GM12878 (cell line): ENCODE measurements around the gene PAPOLA. TPM values are rescaled to one million over a fixed set of nuclear protein-coding genes. Genes with fewer than 3 reads are reported as not detected.

ENCODE experiments used
- BACH1 ChIP-seq: fragments of 450-650 bp; IDR thresholded peaks from 2 replicates; pipeline ENCODE4 v1.6.1; 2017; ENCODE audit warnings: mild to moderate bottlenecking, borderline replicate concordance
- BRCA1 ChIP-seq: IDR thresholded peaks from 2 replicates; pipeline ENCODE4 v1.6.1; 2011; ENCODE audit warnings: low read depth, low read length, improper control_type of control experiment
- CHD4 ChIP-seq: fragments of 200-600 bp; sonication (generic); IDR thresholded peaks from 2 replicates; pipeline ENCODE4 v1.6.1; 2016; ENCODE audit warnings: mild to moderate bottlenecking
- CREM ChIP-seq: IDR thresholded peaks from 2 replicates; pipeline ENCODE4 v1.6.1; 2014; ENCODE audit warnings: antibody characterized with exemption, low read depth
- EGR1 ChIP-seq, 2 experiments: IDR thresholded peaks; 1 replicate in 1 of 2; 2 replicates in 1 of 2; pipeline ENCODE4 v1.6.1; 2011 to 2012; ENCODE audit warnings: low read depth in 2 of 2, low read length in 2 of 2, borderline replicate concordance in 1 of 2, mild to moderate bottlenecking in 1 of 2, moderate library complexity in 1 of 2
- HDAC2 ChIP-seq: fragments of 200-600 bp; sonication (generic); IDR thresholded peaks from 2 replicates; pipeline ENCODE4 v1.6.1; 2017
- IKZF1 ChIP-seq: fragments of 450-650 bp; conservative IDR thresholded peaks from 2 replicates; pipeline ENCODE4 v1.6.1; 2017; ENCODE audit warnings: antibody characterized with exemption, mild to moderate bottlenecking
- MAX ChIP-seq: IDR thresholded peaks from 2 replicates; pipeline ENCODE4 v1.6.1; 2012; ENCODE audit warnings: low read depth, low read length, improper control_type of control experiment
- NR2C1 ChIP-seq: fragments of 450-650 bp; IDR thresholded peaks from 2 replicates; pipeline ENCODE4 v1.6.1; 2017; ENCODE audit warnings: antibody characterized with exemption, mild to moderate bottlenecking, moderate library complexity
- PKNOX1 ChIP-seq: fragments of 450-650 bp; IDR thresholded peaks from 2 replicates; pipeline ENCODE4 v1.6.1; 2016; ENCODE audit warnings: mild to moderate bottlenecking
- POLR2AphosphoS5 ChIP-seq: IDR thresholded peaks from 2 replicates; pipeline ENCODE4 v1.6.1; 2011; ENCODE audit warnings: mild to moderate bottlenecking, low read length, inconsistent platforms
- RUNX3 ChIP-seq: IDR thresholded peaks from 2 replicates; pipeline ENCODE4 v1.6.1; 2012; ENCODE audit warnings: low read length, inconsistent platforms
- SMARCA5 ChIP-seq: fragments of 450-650 bp; IDR thresholded peaks from 2 replicates; pipeline ENCODE4 v1.6.1; 2017; ENCODE audit warnings: mild to moderate bottlenecking
- TBL1XR1 ChIP-seq: IDR thresholded peaks from 2 replicates; pipeline ENCODE4 v1.6.1; 2012; ENCODE audit warnings: low read depth, low read length, improper control_type of control experiment
- ZNF207 ChIP-seq: fragments of 450-650 bp; IDR thresholded peaks from 2 replicates; pipeline ENCODE4 v1.6.1; 2014; ENCODE audit warnings: antibody characterized with exemption, mild to moderate bottlenecking, borderline replicate concordance
- ZNF24 ChIP-seq: fragments of 450-650 bp; IDR thresholded peaks from 2 replicates; pipeline ENCODE4 v1.6.1; 2017; ENCODE audit warnings: antibody characterized with exemption, mild to moderate bottlenecking
- ZZZ3 ChIP-seq: IDR thresholded peaks from 2 replicates; pipeline ENCODE4 v1.6.1; 2011; ENCODE audit warnings: low read depth; ENCODE audit not compliant: control insufficient read depth, insufficient read length
- polyA plus RNA-seq, 11 experiments: library from polyadenylated mRNA; depleted of rRNA in 4 of 11; unstranded in 6 of 11; stranded (reverse) in 5 of 11; fragments of >200 nt; fragmentation: Nextera tagmentation in 4 of 11; fragmentation: Illumina TruSeq in 1 of 11; extraction: Ambion mirVana in 4 of 11; extraction: Trizol in 1 of 11; gene quantifications; 1 replicate in 1 of 11; 2 replicates in 10 of 11; pipeline versions ENCODE4 v1.2.1 to v1.2.3, GENCODE V29; 2011 to 2016; ENCODE audit warnings: inconsistent platforms in 2 of 11, missing spikeins in 2 of 11, low read depth in 1 of 11
- total RNA-seq, 4 experiments: library from RNA; depleted of rRNA in 3 of 4; stranded (reverse); fragments of >200 nt in 3 of 4; fragmentation: Illumina TruSeq in 1 of 4; extraction: Trizol in 1 of 4; gene quantifications; 2 replicates each; pipeline versions ENCODE4 v1.2.1 to v1.2.3, GENCODE V29; 2013 to 2021
- TF ChIP-seq, protein P1 (sequence below): fragments of 150-350 bp; IDR thresholded peaks from 2 replicates; pipeline ENCODE4 v1.6.1; 2014; ENCODE audit warnings: mild to moderate bottlenecking, low read depth, low read length
- TF ChIP-seq, protein P2 (sequence below): fragments of 450-650 bp; IDR thresholded peaks from 2 replicates; pipeline ENCODE4 v1.6.1; 2017; ENCODE audit warnings: borderline replicate concordance
- TF ChIP-seq, protein P3 (sequence below): IDR thresholded peaks from 2 replicates; pipeline ENCODE4 v1.6.1; 2011; ENCODE audit warnings: borderline replicate concordance, low read depth, mild to moderate bottlenecking, moderate library complexity, mixed read lengths, low read length; ENCODE audit not compliant: insufficient read depth; ENCODE audit errors: extremely low read length
- TF ChIP-seq, protein P4 (sequence below): fragments of 450-650 bp; IDR thresholded peaks from 2 replicates; pipeline ENCODE4 v1.6.1; 2017; ENCODE audit warnings: mild to moderate bottlenecking, moderate library complexity

PAPOLA gene
- total and polyA plus RNA-seq, 10 of the 15 experiments (the other 5 are each of a cell fraction or from before 2014, with no cell fraction given), result 46.0 to 185 (median 114) TPM

- TF ChIP-seq, protein P1, sequence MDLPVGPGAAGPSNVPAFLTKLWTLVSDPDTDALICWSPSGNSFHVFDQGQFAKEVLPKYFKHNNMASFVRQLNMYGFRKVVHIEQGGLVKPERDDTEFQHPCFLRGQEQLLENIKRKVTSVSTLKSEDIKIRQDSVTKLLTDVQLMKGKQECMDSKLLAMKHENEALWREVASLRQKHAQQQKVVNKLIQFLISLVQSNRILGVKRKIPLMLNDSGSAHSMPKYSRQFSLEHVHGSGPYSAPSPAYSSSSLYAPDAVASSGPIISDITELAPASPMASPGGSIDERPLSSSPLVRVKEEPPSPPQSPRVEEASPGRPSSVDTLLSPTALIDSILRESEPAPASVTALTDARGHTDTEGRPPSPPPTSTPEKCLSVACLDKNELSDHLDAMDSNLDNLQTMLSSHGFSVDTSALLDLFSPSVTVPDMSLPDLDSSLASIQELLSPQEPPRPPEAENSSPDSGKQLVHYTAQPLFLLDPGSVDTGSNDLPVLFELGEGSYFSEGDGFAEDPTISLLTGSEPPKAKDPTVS, result peak; percentile 36; the same call in 1 of the 2 replicates
- TF ChIP-seq HDAC2 (peak; percentile 76; the same call in 1 of the 2 replicates), POLR2AphosphoS5 (peak; percentile 90), ZZZ3 (no peak), CHD4 (no peak), BACH1 (peak; percentile 71), EGR1 (IDR thresholded peaks at IDR 0.05; ENCODE audit: borderline replicate concordance in 1 of 2, low read depth in 2 of 2, low read length in 2 of 2) (peak; percentile 42 to 95; a peak in 2 of 3 replicates), IKZF1 (peak; percentile 96), MAX (peak; percentile 62), CREM (peak; percentile 91), PKNOX1 (peak; percentile 71), TBL1XR1 (0 out of 2 replicates have a peak, but pooled peaks have one; percentile 34), BRCA1 (no peak), ZNF24 (0 out of 2 replicates have a peak, but pooled peaks have one; percentile 12), SMARCA5 (0 out of 2 replicates have a peak, but pooled peaks have one; percentile 19), RUNX3 (peak; percentile 50), ZNF207 (peak; percentile 74; the same call in 1 of the 2 replicates), NR2C1 (no peak)
- TF ChIP-seq, protein P2, sequence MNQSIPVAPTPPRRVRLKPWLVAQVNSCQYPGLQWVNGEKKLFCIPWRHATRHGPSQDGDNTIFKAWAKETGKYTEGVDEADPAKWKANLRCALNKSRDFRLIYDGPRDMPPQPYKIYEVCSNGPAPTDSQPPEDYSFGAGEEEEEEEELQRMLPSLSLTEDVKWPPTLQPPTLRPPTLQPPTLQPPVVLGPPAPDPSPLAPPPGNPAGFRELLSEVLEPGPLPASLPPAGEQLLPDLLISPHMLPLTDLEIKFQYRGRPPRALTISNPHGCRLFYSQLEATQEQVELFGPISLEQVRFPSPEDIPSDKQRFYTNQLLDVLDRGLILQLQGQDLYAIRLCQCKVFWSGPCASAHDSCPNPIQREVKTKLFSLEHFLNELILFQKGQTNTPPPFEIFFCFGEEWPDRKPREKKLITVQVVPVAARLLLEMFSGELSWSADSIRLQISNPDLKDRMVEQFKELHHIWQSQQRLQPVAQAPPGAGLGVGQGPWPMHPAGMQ, result no peak
- TF ChIP-seq, protein P3, sequence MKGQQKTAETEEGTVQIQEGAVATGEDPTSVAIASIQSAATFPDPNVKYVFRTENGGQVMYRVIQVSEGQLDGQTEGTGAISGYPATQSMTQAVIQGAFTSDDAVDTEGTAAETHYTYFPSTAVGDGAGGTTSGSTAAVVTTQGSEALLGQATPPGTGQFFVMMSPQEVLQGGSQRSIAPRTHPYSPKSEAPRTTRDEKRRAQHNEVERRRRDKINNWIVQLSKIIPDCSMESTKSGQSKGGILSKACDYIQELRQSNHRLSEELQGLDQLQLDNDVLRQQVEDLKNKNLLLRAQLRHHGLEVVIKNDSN, result no peak
- TF ChIP-seq, protein P4, sequence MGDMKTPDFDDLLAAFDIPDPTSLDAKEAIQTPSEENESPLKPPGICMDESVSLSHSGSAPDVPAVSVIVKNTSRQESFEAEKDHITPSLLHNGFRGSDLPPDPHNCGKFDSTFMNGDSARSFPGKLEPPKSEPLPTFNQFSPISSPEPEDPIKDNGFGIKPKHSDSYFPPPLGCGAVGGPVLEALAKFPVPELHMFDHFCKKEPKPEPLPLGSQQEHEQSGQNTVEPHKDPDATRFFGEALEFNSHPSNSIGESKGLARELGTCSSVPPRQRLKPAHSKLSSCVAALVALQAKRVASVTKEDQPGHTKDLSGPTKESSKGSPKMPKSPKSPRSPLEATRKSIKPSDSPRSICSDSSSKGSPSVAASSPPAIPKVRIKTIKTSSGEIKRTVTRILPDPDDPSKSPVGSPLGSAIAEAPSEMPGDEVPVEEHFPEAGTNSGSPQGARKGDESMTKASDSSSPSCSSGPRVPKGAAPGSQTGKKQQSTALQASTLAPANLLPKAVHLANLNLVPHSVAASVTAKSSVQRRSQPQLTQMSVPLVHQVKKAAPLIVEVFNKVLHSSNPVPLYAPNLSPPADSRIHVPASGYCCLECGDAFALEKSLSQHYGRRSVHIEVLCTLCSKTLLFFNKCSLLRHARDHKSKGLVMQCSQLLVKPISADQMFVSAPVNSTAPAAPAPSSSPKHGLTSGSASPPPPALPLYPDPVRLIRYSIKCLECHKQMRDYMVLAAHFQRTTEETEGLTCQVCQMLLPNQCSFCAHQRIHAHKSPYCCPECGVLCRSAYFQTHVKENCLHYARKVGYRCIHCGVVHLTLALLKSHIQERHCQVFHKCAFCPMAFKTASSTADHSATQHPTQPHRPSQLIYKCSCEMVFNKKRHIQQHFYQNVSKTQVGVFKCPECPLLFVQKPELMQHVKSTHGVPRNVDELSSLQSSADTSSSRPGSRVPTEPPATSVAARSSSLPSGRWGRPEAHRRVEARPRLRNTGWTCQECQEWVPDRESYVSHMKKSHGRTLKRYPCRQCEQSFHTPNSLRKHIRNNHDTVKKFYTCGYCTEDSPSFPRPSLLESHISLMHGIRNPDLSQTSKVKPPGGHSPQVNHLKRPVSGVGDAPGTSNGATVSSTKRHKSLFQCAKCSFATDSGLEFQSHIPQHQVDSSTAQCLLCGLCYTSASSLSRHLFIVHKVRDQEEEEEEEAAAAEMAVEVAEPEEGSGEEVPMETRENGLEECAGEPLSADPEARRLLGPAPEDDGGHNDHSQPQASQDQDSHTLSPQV, result no peak
Measured at GRCh38 chr14:96501740-96502620, at the start of gene PAPOLA (continued).
